Progenitor cell of endocrine pancreas (in vitro differentiated cells): Measurements from ENCODE around the gene GADD45GIP1. TPM values are rescaled to one million over a fixed set of nuclear protein-coding genes. Genes with fewer than 3 reads are reported as not detected.
"Not testable (repeated sequence)": the region's sequence is repeated elsewhere in the genome, so short reads cannot be mapped to it uniquely, and the experiment has no call there.

ENCODE experiments used
- DNase-seq: peaks from one replicate; pipeline ENCODE4 v3.0.0; 2021; ENCODE audit warnings: low spot score; ENCODE audit not compliant: unreplicated experiment
- H3K27ac Mint-ChIP-seq: 2 replicates; pipeline ENCODE4 v1.8.0; 2021; ENCODE audit warnings: mild to moderate bottlenecking, moderate library complexity, mixed read lengths
- H3K27me3 Mint-ChIP-seq: 2 replicates; pipeline ENCODE4 v1.8.0; 2021; ENCODE audit warnings: mixed read lengths
- H3K36me3 Mint-ChIP-seq: 2 replicates; pipeline ENCODE4 v1.8.0; 2022; ENCODE audit warnings: mixed read lengths; ENCODE audit not compliant: insufficient read depth
- H3K4me1 Mint-ChIP-seq: 2 replicates; pipeline ENCODE4 v1.8.0; 2021; ENCODE audit warnings: low read depth, mixed read lengths
- H3K4me3 Mint-ChIP-seq: 2 replicates; pipeline ENCODE4 v1.8.0; 2021; ENCODE audit warnings: low read depth, mild to moderate bottlenecking, moderate library complexity, mixed read lengths
- H3K9me3 Mint-ChIP-seq: 2 replicates; pipeline ENCODE4 v1.8.0; 2021; ENCODE audit warnings: low read depth, mixed read lengths
- CTCF ChIP-seq: fragments of 200-600 bp; sonication (generic); IDR thresholded peaks from one replicate; pipeline ENCODE4 v1.5.0; 2021; ENCODE audit warnings: antibody characterized with exemption, mild to moderate bottlenecking; ENCODE audit not compliant: unreplicated experiment
- total RNA-seq: library from RNA; stranded (reverse); gene quantifications from 2 replicates; pipeline ENCODE4 v1.2.1, GENCODE V29; 2021

GADD45GIP1 gene
- total RNA-seq, 1 donor from 2014 or later, result 20.8 TPM

GRCh38 chr19:12955996-12956395 is 1.0 kb downstream of the GADD45GIP1 start:
- H3K9me3 Mint-ChIP-seq, result no peaks in the 10 kb centered on the region
- H3K27me3 Mint-ChIP-seq, result peaks cover 2% of the 10 kb centered on the region
- H3K4me1 Mint-ChIP-seq, result peaks cover 8% of the 10 kb centered on the region
- H3K27ac Mint-ChIP-seq, result peak overlapping the region; percentile 92
- peaks cover 14% of the 10 kb centered on the region for H3K36me3 Mint-ChIP-seq
- no peak for DNase-seq
- H3K4me3 Mint-ChIP-seq, result peak overlapping the region; percentile 83
- no peak for TF ChIP-seq CTCF

- Mint-ChIP-seq H3K36me3 (peaks cover 14% of the 10 kb centered on the region), H3K27ac (peak overlapping the region; percentile 92), H3K4me3 (peak overlapping the region; percentile 83)
- DNase-seq, H3K9me3 Mint-ChIP-seq, H3K27me3 Mint-ChIP-seq, H3K4me1 Mint-ChIP-seq: not testable (repeated sequence)
Measured at GRCh38 chr19:12955575-12955974, 1.4 kb downstream of the GADD45GIP1 start.

GRCh38 chr19:12954612-12954962 is 2.4 kb downstream of the GADD45GIP1 start:
- Mint-ChIP-seq H3K36me3 (peaks cover 20% of the 10 kb centered on the region), H3K9me3 (no peaks in the 10 kb centered on the region), H3K4me1 (peaks cover 8% of the 10 kb centered on the region), H3K27me3 (no peaks in the 10 kb centered on the region), H3K4me3 (peak overlapping the region; percentile 34), H3K27ac (peak overlapping the region; percentile 13)
- no peak for TF ChIP-seq CTCF
- no peak for DNase-seq

GRCh38 chr19:12953799-12954611 is 3.0 kb downstream of the GADD45GIP1 start:
- Mint-ChIP-seq H3K27ac (no peak overlapping the region), H3K9me3 (no peaks in the 10 kb centered on the region), H3K36me3 (peaks cover 22% of the 10 kb centered on the region), H3K27me3 (no peaks in the 10 kb centered on the region), H3K4me1 (peaks cover 8% of the 10 kb centered on the region), H3K4me3 (peak overlapping the region; percentile 34)
- DNase-seq, result no peak
- TF ChIP-seq CTCF, result no peak

- H3K9me3 Mint-ChIP-seq, result no peaks in the 10 kb centered on the region
- DNase-seq, result no peak
- peaks cover 22% of the 10 kb centered on the region for H3K36me3 Mint-ChIP-seq
- no peak overlapping the region for H3K27ac Mint-ChIP-seq
- TF ChIP-seq CTCF, result no peak
- H3K27me3 Mint-ChIP-seq, result no peaks in the 10 kb centered on the region
- peaks cover 8% of the 10 kb centered on the region for H3K4me1 Mint-ChIP-seq
- no peak overlapping the region for H3K4me3 Mint-ChIP-seq
Measured at GRCh38 chr19:12953138-12953798, 3.8 kb downstream of the GADD45GIP1 start.
